K562 (cell line): ENCODE measurements around the gene PRPH2. TPM values are rescaled to one million over a fixed set of nuclear protein-coding genes. Genes with fewer than 3 reads are reported as not detected.

Source experiments
- ATAC-seq: fragments of 200-7000 bp; cut with Tn5 transposase; 3 replicates; pipeline ENCODE4 v1.9.1; 2020; ENCODE audit warnings: moderate library complexity
- BruUV-seq: library from RNA; stranded (reverse); fragments of 400-500 nt; replicated peaks from 2 replicates; lab custom pipeline; 2021; lab: Mats Ljungman, UMichigan
- CTCF ChIA-PET: fragments of 300-600 bp; formaldehyde crosslinking; extraction: SDS; loops from one replicate; lab custom pipeline; 2021; ENCODE audit warnings: low intra/inter-chr PET ratio; lab: Yijun Ruan, JAX
- POLR2A ChIA-PET: fragments of 300-600, 350-650 bp; sonication (Branson Sonifier 250); formaldehyde crosslinking; extraction: SDS; loops from one replicate; lab custom pipeline; 2021; ENCODE audit warnings: antibody characterized with exemption, inconsistent platforms; lab: Yijun Ruan, JAX
- DNase-seq, 4 experiments: peaks; one replicate each; pipeline versions ENCODE4 v3.0.0 to v3.0.0-alpha.2; 2011 to 2018; ENCODE audit warnings: low spot score in 3 of 4, mixed read lengths in 3 of 4; ENCODE audit errors: extremely low read depth in 1 of 4
- FAIRE-seq: peaks from 2 replicates; lab custom pipeline; 2011; peaks lifted over from hg19 to GRCh38; lab: Jason Lieb, UNC
- H2AFZ ChIP-seq: 2 replicates; pipeline ENCODE4 v1.6.0; 2011; ENCODE audit warnings: low read depth, low read length, control low read depth, inconsistent platforms
- H3K27ac ChIP-seq: fragments of 200-600 bp; 3 replicates; pipeline ENCODE4 v1.8.0; 2011; ENCODE audit warnings: low read depth, mild to moderate bottlenecking, control low read depth, inconsistent platforms, low read length, moderate library complexity, mixed read lengths; ENCODE audit errors: extremely low read depth
- H3K27me3 ChIP-seq, 2 experiments: fragments of 300-600 bp in 1 of 2; 2 replicates in 1 of 2; 3 replicates in 1 of 2; pipeline versions ENCODE4 v1.6.0 to v1.8.0; 2011; ENCODE audit warnings: inconsistent platforms in 2 of 2, low read length in 2 of 2, mild to moderate bottlenecking in 1 of 2, mixed read lengths in 1 of 2, moderate library complexity in 1 of 2; ENCODE audit not compliant: control insufficient read depth in 2 of 2, insufficient read depth in 2 of 2
- H3K36me3 ChIP-seq: fragments of 300-600 bp; 3 replicates; pipeline ENCODE4 v1.8.0; 2011; ENCODE audit warnings: mild to moderate bottlenecking, low read length, inconsistent platforms; ENCODE audit not compliant: control insufficient read depth, insufficient read depth
- H3K4me1 ChIP-seq, 2 experiments: fragments of 200-600 bp in 1 of 2; replicated peaks in 1 of 2; 2 replicates in 1 of 2; 3 replicates in 1 of 2; pipeline versions ENCODE4 v1.5.1 to v1.8.0; 2011; ENCODE audit warnings: inconsistent platforms in 2 of 2, low read length in 2 of 2, mild to moderate bottlenecking in 1 of 2, mixed read lengths in 1 of 2, moderate library complexity in 1 of 2; ENCODE audit not compliant: control insufficient read depth in 2 of 2, insufficient read depth in 2 of 2
- H3K4me2 ChIP-seq: 2 replicates; pipeline ENCODE4 v1.6.1; 2011; ENCODE audit warnings: low read length, control low read depth, inconsistent platforms, mixed read lengths; ENCODE audit not compliant: insufficient read depth
- H3K4me3 ChIP-seq: fragments of 200-600 bp; sonication (generic), shearing (Covaris generic); 2 replicates; pipeline ENCODE4 v1.5.1; 2016; ENCODE audit warnings: control low read depth, inconsistent platforms
- H3K79me2 ChIP-seq: fragments of 200-600 bp; 3 replicates; pipeline ENCODE4 v1.8.0; 2011; ENCODE audit warnings: low read length, inconsistent platforms; ENCODE audit not compliant: control insufficient read depth, insufficient read depth
- H3K9ac ChIP-seq, 2 experiments: 2 replicates each; pipeline versions ENCODE4 v1.6.0 to v1.6.1; 2011; ENCODE audit warnings: low read depth in 2 of 2, low read length in 2 of 2, control low read depth in 1 of 2, inconsistent platforms in 1 of 2, mild to moderate bottlenecking in 1 of 2, mixed read lengths in 1 of 2; ENCODE audit not compliant: insufficient read depth in 1 of 2
- H3K9me1 ChIP-seq: one replicate; pipeline ENCODE4 v1.6.0; 2011; ENCODE audit warnings: inconsistent platforms, mild to moderate bottlenecking, low read length, moderate library complexity; ENCODE audit not compliant: control insufficient read depth, insufficient read depth
- H3K9me3 ChIP-seq: replicated peaks from 2 replicates; pipeline ENCODE4 v1.5.1; 2011; ENCODE audit warnings: low read depth, low read length, inconsistent platforms; ENCODE audit not compliant: control insufficient read depth, insufficient read depth
- H4K20me1 ChIP-seq: replicated peaks from 2 replicates; pipeline ENCODE4 v1.6.1; 2011; ENCODE audit warnings: low read length, inconsistent platforms, mixed read lengths; ENCODE audit not compliant: control insufficient read depth, insufficient read depth
- ADNP ChIP-seq: fragments of 200-800 bp; sonication (Bioruptor generic); IDR thresholded peaks from 2 replicates; pipeline ENCODE4 v1.6.1; 2016; ENCODE audit warnings: missing genetic modification characterization, missing compliant biosample characterization
- CAMTA2 ChIP-seq: fragments of 250-450 bp; sonication (Bioruptor Pico); conservative IDR thresholded peaks from 2 replicates; pipeline ENCODE4 v1.5.1; 2022
- CEBPB ChIP-seq: fragments of 450-650 bp; IDR thresholded peaks from 2 replicates; pipeline ENCODE4 v1.6.1; 2016; ENCODE audit warnings: missing genetic modification characterization, missing compliant biosample characterization
- DLX4 ChIP-seq: fragments of 250-450 bp; sonication (Bioruptor Pico); IDR thresholded peaks from 2 replicates; pipeline ENCODE4 v1.6.1; 2021; ENCODE audit warnings: mild to moderate bottlenecking
- E2F5 ChIP-seq: sonication (generic); formaldehyde crosslinking; IDR thresholded peaks from 2 replicates; pipeline ENCODE4 v1.8.0; 2022; ENCODE audit warnings: mild to moderate bottlenecking, missing genetic modification reagents
- EHMT2 ChIP-seq: fragments of 450-650 bp; IDR thresholded peaks from 2 replicates; pipeline ENCODE4 v1.6.1; 2018; ENCODE audit warnings: antibody characterized with exemption
- HDGF ChIP-seq: fragments of 450-650 bp; IDR thresholded peaks from 2 replicates; pipeline ENCODE4 v1.6.1; 2016
- HLTF ChIP-seq: fragments of 450-650 bp; IDR thresholded peaks from 2 replicates; pipeline ENCODE4 v1.6.1; 2016
- HMGN3 ChIP-seq: IDR thresholded peaks from 2 replicates; pipeline ENCODE4 v1.6.1; 2011; ENCODE audit warnings: borderline replicate concordance, low read depth, mild to moderate bottlenecking, mixed read lengths, low read length; ENCODE audit not compliant: insufficient read length; ENCODE audit errors: extremely low read depth
- KDM2B ChIP-seq: fragments of 250-450 bp; sonication (Bioruptor Pico); IDR thresholded peaks from 2 replicates; pipeline ENCODE4 v1.8.0; 2021; ENCODE audit warnings: mild to moderate bottlenecking, moderate library complexity
- MCM3 ChIP-seq: fragments of 450-650 bp; IDR thresholded peaks from 2 replicates; pipeline ENCODE4 v1.6.1; 2016
- MEIS2 ChIP-seq: fragments of 450-650 bp; IDR thresholded peaks from 2 replicates; pipeline ENCODE4 v1.6.1; 2014; ENCODE audit warnings: mild to moderate bottlenecking; ENCODE audit not compliant: partially characterized antibody
- MYBL2 ChIP-seq, 2 experiments: fragments of 450-650 bp in 1 of 2; sonication (generic) in 1 of 2; formaldehyde crosslinking in 1 of 2; IDR thresholded peaks; 2 replicates each; pipeline versions ENCODE4 v1.6.1 to v1.8.1; 2017 to 2022; ENCODE audit warnings: borderline replicate concordance in 1 of 2, inconsistent platforms in 1 of 2, low read depth in 1 of 2, mild to moderate bottlenecking in 1 of 2, missing genetic modification reagents in 1 of 2, moderate library complexity in 1 of 2
- PML ChIP-seq: IDR thresholded peaks from 2 replicates; pipeline ENCODE4 v1.6.1; 2012; ENCODE audit warnings: low read length, inconsistent platforms
- PPARD ChIP-seq: fragments of 250-450 bp; sonication (Bioruptor Pico); IDR thresholded peaks from 2 replicates; pipeline ENCODE4 v1.8.0; 2022; ENCODE audit warnings: inconsistent platforms, mild to moderate bottlenecking, moderate library complexity
- RB1 ChIP-seq: fragments of 450-650 bp; IDR thresholded peaks from 2 replicates; pipeline ENCODE4 v1.6.1; 2017; ENCODE audit warnings: low read depth, mild to moderate bottlenecking
- TGIF2 ChIP-seq: sonication (generic); formaldehyde crosslinking; IDR thresholded peaks from 2 replicates; pipeline ENCODE4 v1.8.1; 2022; ENCODE audit warnings: mild to moderate bottlenecking, missing genetic modification reagents, moderate library complexity
- VEZF1 ChIP-seq: fragments of 200-800 bp; sonication (Bioruptor generic); IDR thresholded peaks from 2 replicates; pipeline ENCODE4 v1.6.1; 2017; ENCODE audit warnings: missing genetic modification characterization, missing compliant biosample characterization
- ZNF23 ChIP-seq: fragments of 250-450 bp; sonication (Bioruptor Pico); IDR thresholded peaks from 2 replicates; pipeline ENCODE4 v1.4.0; 2020; ENCODE audit warnings: mild to moderate bottlenecking
- WGBS: fragments of 100-300 bp; shearing (Covaris generic); methylation state at CpG from one replicate; pipeline ENCODE4 v1.1.6; 2016; ENCODE audit warnings: low coverage, mixed read lengths; ENCODE audit not compliant: insufficient coverage; ENCODE audit errors: missing lambda C conversion rate; 5-methylcytosine and 5-hydroxymethylcytosine counted together
- in situ Hi-C: fragments of 300-500 bp; cut with MboI; formaldehyde crosslinking; loops from 4 replicates; pipeline ENCODE4 v1.15.0; 2018; ENCODE audit warnings: inconsistent platforms, mixed read lengths
- intact Hi-C: fragments of 100-400 bp; cut with micrococcal nuclease; formaldehyde crosslinking; loops from 2 replicates; pipeline ENCODE4 v1.14.2; 2022
- polyA plus RNA-seq, 8 experiments: library from polyadenylated mRNA; depleted of rRNA in 4 of 8; stranded (reverse) in 5 of 8; unstranded in 3 of 8; fragments of >200 nt; fragmentation: Nextera tagmentation in 2 of 8; fragmentation: Illumina TruSeq in 1 of 8; extraction: Ambion mirVana in 2 of 8; extraction: Trizol in 1 of 8; gene quantifications; 2 replicates each; pipeline versions ENCODE4 v1.2.1 to v1.2.3, GENCODE V29; 2011 to 2014; ENCODE audit warnings: inconsistent platforms in 1 of 8, missing spikeins in 1 of 8
- total RNA-seq, 7 experiments: library from RNA; depleted of rRNA in 6 of 7; stranded (reverse); fragments of >200 nt in 6 of 7; fragmentation: Illumina TruSeq in 2 of 7; extraction: Trizol in 2 of 7; gene quantifications; 2 replicates each; pipeline versions ENCODE4 v1.2.1 to v1.2.3, GENCODE V29; 2011 to 2021; ENCODE audit warnings: low replicate concordance in 1 of 7

The PRPH2 gene
- total and polyA plus RNA-seq, 9 of the 15 experiments (the other 6 are each of a cell fraction or from before 2014, with no cell fraction given): 0.03 to 0.11 (median 0.03) TPM; not detected in 5

- no peaks in the 10 kb centered on the region for H3K9me3 ChIP-seq
- no TSS peak for BruUV-seq
- FAIRE-seq (no peak), DNase-seq (peak in 1 of 4 experiments; percentile 82), ATAC-seq (peak; percentile 32)
- WGBS: 3% methylated on average over 21 of the region's 21 CpGs
- peaks cover 7% of the 10 kb centered on the region; the same call in 2 of the 3 replicates for H3K36me3 ChIP-seq
- peak overlapping the region; percentile 90 for H3K4me3 ChIP-seq
- peak overlapping the region; percentile 98 for H3K4me2 ChIP-seq
- ChIA-PET CTCF (interaction anchor here (0.8 kb wide), 1 partner anchor 83 kb away, joined by 3 read pairs; no protein-coding TSS in a partner anchor), POLR2A (interaction anchor here (0.7 to 6.6 kb wide), 11 partner anchors 10 to 475 kb away, joined by 3 to 73 read pairs (median 5); partner anchors contain the start of genes BICRAL and RPL7L1)
- peaks cover 13 to 29% of the 10 kb centered on the region in 2 experiments for H3K4me1 ChIP-seq
- peaks cover 37% of the 10 kb centered on the region for H3K79me2 ChIP-seq
- peaks cover 6% of the 10 kb centered on the region for H4K20me1 ChIP-seq
- intact Hi-C loops (no loop called here), in situ Hi-C loops (no loop called here)
- H3K27ac ChIP-seq: peak overlapping the region; percentile 92
- H2AFZ ChIP-seq: peak overlapping the region; percentile 51
- H3K27me3 ChIP-seq: no peaks in the 10 kb centered on the region
- peak overlapping the region; percentile 93 to 97 for H3K9ac ChIP-seq
- no peaks in the 10 kb centered on the region for H3K9me1 ChIP-seq
- 0 out of 2 replicates have a peak, but pooled peaks have one; percentile 61 for TF ChIP-seq HLTF
- TF ChIP-seq TGIF2 (CRISPR knock-in tag): no peak
- no peak for TF ChIP-seq MCM3
- peak; percentile 31; the same call in 1 of the 2 replicates for TF ChIP-seq VEZF1 (CRISPR knock-in tag)
- peak; percentile 56; the same call in 1 of the 2 replicates for TF ChIP-seq CEBPB (tag)
- TF ChIP-seq PML: 0 out of 2 replicates have a peak, but pooled peaks have one; percentile 13
- 0 out of 2 replicates have a peak, but pooled peaks have one; percentile 25 for TF ChIP-seq RB1
- peak; percentile 78; the same call in 1 of the 2 replicates for TF ChIP-seq HDGF
- TF ChIP-seq ZNF23 (CRISPR knock-in tag): no peak
- no peak for TF ChIP-seq MEIS2
- no peak for TF ChIP-seq MYBL2 (IDR thresholded peaks at IDR 0.05; ENCODE audit: low read depth)
- no peak for TF ChIP-seq MYBL2 (CRISPR knock-in tag; IDR thresholded peaks at IDR 0.05; ENCODE audit: borderline replicate concordance)
- no peak for TF ChIP-seq PPARD (CRISPR knock-in tag)
- TF ChIP-seq CAMTA2: no peak
- no peak for TF ChIP-seq HMGN3
- no peak for TF ChIP-seq KDM2B (CRISPR knock-in tag)
- TF ChIP-seq ADNP (tag): peak; percentile 77
- TF ChIP-seq DLX4 (CRISPR knock-in tag): no peak
- no peak for TF ChIP-seq E2F5 (CRISPR knock-in tag)
- no peak for TF ChIP-seq EHMT2
These were observed 22.0 kb upstream of the PRPH2 start for GRCh38 chr6:42744351-42744893.
